Thyroid gland (tissue), 4 donors: ENCODE results near the gene COP1. TPM values are rescaled to one million over a fixed set of nuclear protein-coding genes. Genes with fewer than 3 reads are reported as not detected.
A peak's percentile ranks its signal among the peaks of the same experiment; 100 is the strongest.

Experiments used
- DNase-seq, 2 donors: peaks; one replicate each; pipeline ENCODE4 v3.0.0-alpha.2; 2019
- H3K27ac ChIP-seq, 3 donors: fragments of 200-600 bp; sonication (generic); 1 replicate in 2 of 3; 2 replicates in 1 of 3; pipeline ENCODE4 v1.5.1; 2016 to 2019; ENCODE audit warnings: mild to moderate bottlenecking in 1 of 3, moderate library complexity in 1 of 3
- H3K27me3 ChIP-seq: fragments of 200-600 bp; sonication (generic); one replicate; pipeline ENCODE4 v1.5.1; 2019
- H3K36me3 ChIP-seq, 2 donors: fragments of 200-600 bp; sonication (generic); one replicate each; pipeline ENCODE4 v1.5.1; 2016 to 2019
- H3K4me1 ChIP-seq, 2 donors: fragments of 200-600 bp; sonication (generic); one replicate each; pipeline ENCODE4 v1.5.1; 2017 to 2019
- H3K4me3 ChIP-seq, 3 donors: fragments of 200-600 bp; sonication (generic); replicated peaks in 1 of 3; 1 replicate in 2 of 3; 2 replicates in 1 of 3; pipeline ENCODE4 v1.5.1; 2016; ENCODE audit warnings: mild to moderate bottlenecking in 1 of 3
- H3K9me3 ChIP-seq: fragments of 200-600 bp; sonication (generic); one replicate; pipeline ENCODE4 v1.5.1; 2017
- POLR2A ChIP-seq, 2 donors: fragments of 450-650 bp; IDR thresholded peaks; one replicate each; pipeline ENCODE4 v1.6.1; 2017; ENCODE audit warnings: antibody characterized with exemption in 2 of 2, mild to moderate bottlenecking in 2 of 2, moderate library complexity in 1 of 2
- WGBS, 2 donors: methylation state at CpG; one replicate each; pipeline ENCODE4 v1.1.5; 2017; 5-methylcytosine and 5-hydroxymethylcytosine counted together
- intact Hi-C: fragments of 100-400 bp; cut with DNase I; formaldehyde crosslinking; loops from one replicate; pipeline ENCODE4 v1.15.1; 2023
- total RNA-seq, 4 donors: library from RNA; depleted of rRNA; stranded (reverse); fragments of >200 nt; gene quantifications; one replicate each; pipeline ENCODE4 v1.2.3, GENCODE V29; 2016
- TF ChIP-seq, protein P1 (sequence below), 6 experiments: fragments of 200-600 bp in 3 of 6; fragments of 450-650 bp in 3 of 6; sonication (generic) in 3 of 6; IDR thresholded peaks; one replicate each; pipeline ENCODE4 v1.5.1; 2016 to 2019; ENCODE audit warnings: antibody characterized with exemption in 6 of 6, mild to moderate bottlenecking in 2 of 6, inconsistent platforms in 1 of 6, moderate library complexity in 1 of 6

COP1 gene
- total RNA-seq, 4 donors from 2014 or later = 67.8 to 116 (median 78.5) TPM

DNA sequence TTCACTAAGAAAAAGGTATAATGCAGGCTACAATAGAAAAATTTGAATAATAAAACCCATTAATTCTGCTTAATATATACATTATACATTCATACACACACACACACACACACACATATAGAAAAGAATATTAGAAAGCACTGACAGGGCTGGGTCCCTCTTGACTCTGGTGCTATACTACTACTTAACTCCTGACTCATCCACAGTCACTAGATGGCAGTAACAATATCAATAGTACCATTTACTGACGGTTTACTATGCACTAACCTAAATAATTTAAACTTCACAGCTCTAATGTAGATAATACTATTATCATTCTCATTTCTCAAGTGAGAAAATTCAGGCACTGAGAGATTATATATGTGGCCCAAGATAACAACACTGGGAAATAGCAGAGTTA lies 87.5 kb downstream of the COP1 start:
- no peaks in the 10 kb centered on the region for H3K9me3 ChIP-seq
- DNase-seq = no peak
- H3K27ac ChIP-seq = no peak overlapping the region
- no peaks in the 10 kb centered on the region for H3K4me1 ChIP-seq
- peaks cover 0 to 5% of the 10 kb centered on the region in 2 donors for H3K36me3 ChIP-seq
- 63 to 64% methylated on average over 1 of the region's 1 CpG for WGBS, 2 donors
- TF ChIP-seq, protein P1, sequence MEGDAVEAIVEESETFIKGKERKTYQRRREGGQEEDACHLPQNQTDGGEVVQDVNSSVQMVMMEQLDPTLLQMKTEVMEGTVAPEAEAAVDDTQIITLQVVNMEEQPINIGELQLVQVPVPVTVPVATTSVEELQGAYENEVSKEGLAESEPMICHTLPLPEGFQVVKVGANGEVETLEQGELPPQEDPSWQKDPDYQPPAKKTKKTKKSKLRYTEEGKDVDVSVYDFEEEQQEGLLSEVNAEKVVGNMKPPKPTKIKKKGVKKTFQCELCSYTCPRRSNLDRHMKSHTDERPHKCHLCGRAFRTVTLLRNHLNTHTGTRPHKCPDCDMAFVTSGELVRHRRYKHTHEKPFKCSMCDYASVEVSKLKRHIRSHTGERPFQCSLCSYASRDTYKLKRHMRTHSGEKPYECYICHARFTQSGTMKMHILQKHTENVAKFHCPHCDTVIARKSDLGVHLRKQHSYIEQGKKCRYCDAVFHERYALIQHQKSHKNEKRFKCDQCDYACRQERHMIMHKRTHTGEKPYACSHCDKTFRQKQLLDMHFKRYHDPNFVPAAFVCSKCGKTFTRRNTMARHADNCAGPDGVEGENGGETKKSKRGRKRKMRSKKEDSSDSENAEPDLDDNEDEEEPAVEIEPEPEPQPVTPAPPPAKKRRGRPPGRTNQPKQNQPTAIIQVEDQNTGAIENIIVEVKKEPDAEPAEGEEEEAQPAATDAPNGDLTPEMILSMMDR (IDR thresholded peaks at IDR 0.05) = peak in 1 of 6 experiments; percentile 6
- TF ChIP-seq POLR2A (IDR thresholded peaks at IDR 0.05) = no peak
- no peaks in the 10 kb centered on the region for H3K27me3 ChIP-seq
- no peak overlapping the region for H3K4me3 ChIP-seq
- intact Hi-C loops = no loop called here

DNA sequence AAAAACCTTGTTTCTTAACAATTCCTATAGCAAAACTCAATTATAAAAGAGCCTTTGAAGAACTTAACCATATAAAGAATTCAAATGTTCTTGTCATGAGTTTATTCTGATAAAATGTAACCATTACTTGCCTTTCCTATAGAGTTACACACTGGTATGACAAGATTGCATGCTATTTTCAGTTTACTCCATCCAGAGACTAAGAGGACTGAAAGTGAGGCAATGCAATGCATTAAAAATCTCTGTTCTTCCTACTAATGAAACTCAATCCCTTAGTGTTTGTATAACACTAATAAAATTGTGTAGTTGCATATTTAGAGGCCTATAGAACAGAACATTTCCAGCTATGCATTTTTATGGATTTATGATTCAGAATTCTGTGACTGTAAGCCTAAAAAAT lies 88.1 kb downstream of the COP1 start:
- Histone ChIP-seq H3K4me3 (no peak overlapping the region), H3K9me3 (no peaks in the 10 kb centered on the region), H3K4me1 (no peaks in the 10 kb centered on the region), H3K27me3 (no peaks in the 10 kb centered on the region), H3K36me3 (peaks cover 0 to 5% of the 10 kb centered on the region in 2 donors), H3K27ac (no peak overlapping the region)
- no peak for TF ChIP-seq POLR2A (IDR thresholded peaks at IDR 0.05)
- TF ChIP-seq, protein P1 (IDR thresholded peaks at IDR 0.05) = no peak
- DNase-seq = no peak
- intact Hi-C loops = no loop called here

DNA sequence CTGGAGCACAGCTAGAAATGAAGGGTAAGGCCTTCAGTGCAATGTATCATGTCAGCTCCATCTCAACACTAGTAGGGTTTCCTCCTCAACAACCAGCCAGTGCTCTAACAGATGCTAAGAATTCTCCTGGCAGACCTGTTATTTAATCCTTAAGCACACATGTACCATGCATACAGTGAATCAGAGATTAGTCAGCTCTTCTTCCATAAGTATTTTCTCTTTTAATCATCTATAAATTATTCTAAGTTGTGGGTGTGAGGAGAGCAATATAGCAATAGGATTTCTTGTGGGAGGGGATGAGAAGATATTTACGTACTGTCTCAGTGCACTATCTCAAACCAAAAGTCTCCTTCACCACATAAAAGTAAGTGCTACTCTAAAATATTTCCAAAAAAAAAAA lies 95.3 kb downstream of the COP1 start:
- TF ChIP-seq, protein P1 (IDR thresholded peaks at IDR 0.05) = no peak
- no peak for TF ChIP-seq POLR2A (IDR thresholded peaks at IDR 0.05)

DNA sequence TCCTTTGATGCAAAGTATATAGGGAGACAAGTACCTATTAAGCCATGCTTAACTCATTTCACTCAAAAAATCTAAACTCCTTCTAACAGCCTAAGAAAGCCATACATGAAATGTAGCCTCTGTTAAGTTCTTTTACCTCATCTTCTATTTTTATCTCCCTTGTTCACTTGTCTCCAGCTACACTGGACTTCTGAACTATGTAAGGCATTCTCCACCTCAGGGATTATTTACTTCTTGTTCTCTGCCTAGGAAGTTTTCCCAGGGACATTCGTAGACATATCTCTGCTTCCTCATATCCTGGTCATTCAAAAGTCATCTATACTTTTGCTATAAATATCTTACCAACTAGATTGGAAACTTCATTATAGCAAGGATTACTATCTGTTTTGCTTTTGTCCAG lies 96.9 kb downstream of the COP1 start:
- 86 to 89% methylated on average over 1 of the region's 1 CpG for WGBS, 2 donors
- Histone ChIP-seq H3K4me1 (no peaks in the 10 kb centered on the region), H3K27ac (no peak overlapping the region), H3K4me3 (no peak overlapping the region), H3K27me3 (no peaks in the 10 kb centered on the region), H3K36me3 (peaks cover 0 to 2% of the 10 kb centered on the region in 2 donors), H3K9me3 (no peaks in the 10 kb centered on the region)
- intact Hi-C loops = no loop called here
- TF ChIP-seq, protein P1 (IDR thresholded peaks at IDR 0.05) = no peak
- TF ChIP-seq POLR2A (IDR thresholded peaks at IDR 0.05) = no peak
- no peak for DNase-seq

More for the DNA sequence above, 95.3 kb downstream of the COP1 start:
- 98% methylated on average over 1 of the region's 1 CpG for WGBS, 2 donors
- intact Hi-C loops = no loop called here
- DNase-seq = no peak
- H3K4me3 ChIP-seq = no peak overlapping the region
- H3K36me3 ChIP-seq = peaks cover 0 to 5% of the 10 kb centered on the region in 2 donors
- no peak overlapping the region for H3K27ac ChIP-seq
- H3K4me1 ChIP-seq = no peaks in the 10 kb centered on the region
- H3K9me3 ChIP-seq = no peaks in the 10 kb centered on the region
- H3K27me3 ChIP-seq = no peaks in the 10 kb centered on the region

DNA sequence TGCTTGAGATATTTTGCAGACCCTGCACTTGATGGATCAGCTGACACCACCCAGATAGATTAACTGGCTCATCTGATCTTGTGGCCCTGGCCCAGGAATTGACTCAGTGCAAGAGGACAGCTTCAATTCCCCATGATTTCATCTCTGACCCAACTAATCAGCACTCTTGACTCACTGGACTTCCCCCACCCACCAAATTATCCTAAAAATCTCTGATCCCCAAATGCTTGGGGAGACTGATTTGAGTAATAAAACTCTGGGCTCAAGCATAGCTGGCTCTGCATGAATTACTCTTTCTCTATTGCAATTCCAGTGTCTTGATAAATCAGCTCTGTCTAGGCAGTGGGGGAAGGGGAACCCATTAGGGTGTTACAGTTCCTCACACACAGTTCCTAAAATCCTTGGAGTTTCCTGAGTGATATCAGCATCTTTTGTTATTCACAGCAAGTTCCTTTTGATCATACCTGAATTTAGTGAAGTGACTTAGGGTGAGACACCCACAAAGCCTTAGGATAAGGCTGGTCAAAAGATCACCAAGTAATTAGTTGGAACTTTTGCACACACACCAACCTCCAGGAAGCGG lies 104.2 kb downstream of the COP1 start:
- WGBS, 2 donors = 100% methylated on average over 1 of the region's 1 CpG
- TF ChIP-seq, protein P1 (IDR thresholded peaks at IDR 0.05) = no peak
- TF ChIP-seq POLR2A (IDR thresholded peaks at IDR 0.05) = no peak
- H3K27me3 ChIP-seq = no peaks in the 10 kb centered on the region
- intact Hi-C loops = no loop called here
- H3K4me3 ChIP-seq = no peak overlapping the region
- H3K4me1 ChIP-seq = no peaks in the 10 kb centered on the region
- no peak for DNase-seq
- no peak overlapping the region for H3K27ac ChIP-seq
- peaks cover 13 to 21% of the 10 kb centered on the region in 2 donors for H3K36me3 ChIP-seq
- no peaks in the 10 kb centered on the region for H3K9me3 ChIP-seq
